GM12874 (cell line): Measurements from ENCODE around the gene TNRC6C.

Experiments used
- CTCF ChIP-seq: IDR thresholded peaks from 2 replicates; pipeline ENCODE4 v1.5.1; 2011; ENCODE audit warnings: low read depth, mild to moderate bottlenecking, control low read depth, low read length, moderate library complexity; ENCODE audit not compliant: insufficient read depth

TNRC6C gene

GRCh38 chr17:78114831-78115723 lies 156.6 kb downstream of the TNRC6C start:
- TF ChIP-seq CTCF: no peak

GRCh38 chr17:78116411-78116810 lies 157.9 kb downstream of the TNRC6C start:
- no peak for TF ChIP-seq CTCF

GRCh38 chr17:78117027-78117981 lies 158.8 kb downstream of the TNRC6C start:
- TF ChIP-seq CTCF: peak; percentile 59

GRCh38 chr17:78118801-78119241 lies 160.3 kb downstream of the TNRC6C start:
- no peak for TF ChIP-seq CTCF

GRCh38 chr17:78120537-78120936 lies 162.0 kb downstream of the TNRC6C start:
- no peak for TF ChIP-seq CTCF

- no peak for TF ChIP-seq CTCF
Observed at GRCh38 chr17:78120971-78121800, 162.7 kb downstream of the TNRC6C start.

GRCh38 chr17:78121801-78122215 lies 163.3 kb downstream of the TNRC6C start:
- TF ChIP-seq CTCF: no peak
